Measurements from ENCODE around the gene GOLGA1. TPM values are rescaled to one million over a fixed set of nuclear protein-coding genes. Genes with fewer than 3 reads are reported as not detected.
"Not testable (repeated sequence)": the region's sequence is repeated elsewhere in the genome, so short reads cannot be mapped to it uniquely, and the experiment has no call there.

Gene GOLGA1
- total RNA-seq, 1 donor from 2014 or later: 16.3 TPM

DNA sequence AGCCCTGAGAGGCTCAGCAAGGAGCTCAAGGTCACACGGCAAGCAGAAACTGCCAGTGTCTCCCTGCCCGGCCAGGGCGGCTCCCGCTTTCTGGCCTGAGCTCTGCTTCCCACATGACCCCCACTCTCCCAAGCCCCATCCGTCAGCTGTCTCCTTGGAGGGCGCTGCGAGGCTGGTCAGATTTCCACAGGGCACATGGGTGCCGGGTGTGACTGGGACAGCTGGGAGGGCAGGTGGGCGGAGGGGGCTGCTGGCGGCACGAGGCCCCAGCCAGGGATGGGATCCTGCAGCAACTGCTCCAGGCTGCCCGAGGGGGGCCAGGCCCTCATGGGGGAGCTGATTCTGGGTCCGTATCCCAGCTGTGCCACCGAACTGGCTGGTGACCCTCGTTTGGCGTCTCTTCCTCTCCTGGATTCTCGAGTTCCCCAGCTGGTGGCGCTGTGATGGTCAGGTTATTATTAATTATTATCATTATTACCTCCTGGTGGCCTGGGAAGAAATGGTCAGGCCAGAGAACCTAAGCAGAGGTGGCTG lies 100.5 kb downstream of the GOLGA1 start:
- no peak for DNase-seq (ENCODE audit: low read depth)
- Histone ChIP-seq H3K27me3 (ENCODE audit: control insufficient read depth, insufficient read depth, low read length) (no peaks in the 10 kb centered on the region), H3K36me3 (ENCODE audit: control insufficient read depth, insufficient read depth, low read length) (no peaks in the 10 kb centered on the region), H3K4me3 (ENCODE audit: low read depth, low read length) (no peak overlapping the region)
- peak; percentile 46 for TF ChIP-seq CTCF (IDR thresholded peaks at IDR 0.05; ENCODE audit: insufficient read depth, low read length, poor library complexity, severe bottlenecking)

- TF ChIP-seq CTCF (IDR thresholded peaks at IDR 0.05; ENCODE audit: insufficient read depth, low read length, poor library complexity, severe bottlenecking): peak; percentile 64
- Histone ChIP-seq H3K27me3 (ENCODE audit: control insufficient read depth, insufficient read depth, low read length) (no peaks in the 10 kb centered on the region), H3K36me3 (ENCODE audit: control insufficient read depth, insufficient read depth, low read length) (no peaks in the 10 kb centered on the region), H3K4me3 (ENCODE audit: low read depth, low read length) (no peak overlapping the region)
- DNase-seq (ENCODE audit: low read depth): no peak
These were observed 101.1 kb downstream of the GOLGA1 start for GRCh38 chr9:124839612-124840299.

DNA sequence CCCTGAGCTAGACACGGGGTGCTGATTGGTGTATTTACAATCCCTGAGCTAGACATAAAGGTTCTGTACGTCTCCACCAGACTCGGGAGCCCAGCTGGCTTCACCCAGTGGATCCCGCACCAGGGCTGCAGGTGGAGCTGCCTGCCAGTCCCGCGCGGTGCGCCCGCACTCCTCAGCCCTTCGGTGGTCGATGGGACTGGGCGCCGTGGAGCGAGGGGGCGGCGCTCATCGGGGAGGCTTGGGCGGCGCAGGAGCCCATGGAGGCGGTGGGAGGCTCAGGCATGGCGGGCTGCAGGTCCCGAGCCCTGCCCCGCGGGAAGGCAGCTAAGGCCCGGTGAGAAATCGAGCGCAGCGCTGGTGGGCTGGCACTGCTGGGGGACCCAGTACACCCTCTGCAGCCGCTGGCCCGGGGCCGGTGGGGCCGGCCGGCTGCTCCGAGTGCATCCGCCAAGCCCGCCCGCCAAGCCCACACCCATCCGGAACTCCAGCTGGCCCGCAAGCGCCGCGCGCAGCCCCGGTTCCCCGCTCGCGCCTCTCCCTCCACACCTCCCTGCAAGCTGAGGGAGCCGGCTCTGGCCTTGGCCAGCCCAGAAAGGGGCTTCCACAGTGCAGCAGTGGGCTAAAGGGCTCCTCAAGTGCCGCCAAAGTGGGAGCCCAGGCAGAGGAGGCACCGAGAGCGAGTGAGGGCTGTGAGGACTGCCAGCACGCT lies 102.2 kb downstream of the GOLGA1 start:
- not testable (repeated sequence) for H3K36me3 ChIP-seq (ENCODE audit: control insufficient read depth, insufficient read depth, low read length); H3K4me3 ChIP-seq (ENCODE audit: low read depth, low read length); DNase-seq (ENCODE audit: low read depth); H3K27me3 ChIP-seq (ENCODE audit: control insufficient read depth, insufficient read depth, low read length)

DNA sequence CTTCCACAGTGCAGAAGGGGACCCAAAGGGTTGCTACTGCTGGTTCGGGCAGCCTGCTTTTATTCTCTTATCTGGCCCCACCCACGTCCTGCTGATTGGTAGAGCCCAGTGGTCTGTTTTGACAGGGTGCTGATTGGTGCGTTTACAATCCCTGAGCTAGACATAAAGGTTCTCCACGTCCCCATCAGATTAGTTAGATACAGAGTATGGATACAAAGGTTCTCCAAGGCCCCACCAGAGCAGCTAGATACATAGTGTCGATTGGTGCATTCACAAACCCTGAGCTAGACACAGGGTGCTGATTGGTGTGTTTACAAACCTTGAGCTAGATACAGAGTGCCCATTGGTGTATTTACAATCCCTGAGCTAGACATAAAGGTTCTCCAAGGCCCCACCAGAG lies 102.8 kb downstream of the GOLGA1 start:
- H3K4me3 ChIP-seq (ENCODE audit: low read depth, low read length); H3K36me3 ChIP-seq (ENCODE audit: control insufficient read depth, insufficient read depth, low read length); DNase-seq (ENCODE audit: low read depth); H3K27me3 ChIP-seq (ENCODE audit: control insufficient read depth, insufficient read depth, low read length): not testable (repeated sequence)

DNA sequence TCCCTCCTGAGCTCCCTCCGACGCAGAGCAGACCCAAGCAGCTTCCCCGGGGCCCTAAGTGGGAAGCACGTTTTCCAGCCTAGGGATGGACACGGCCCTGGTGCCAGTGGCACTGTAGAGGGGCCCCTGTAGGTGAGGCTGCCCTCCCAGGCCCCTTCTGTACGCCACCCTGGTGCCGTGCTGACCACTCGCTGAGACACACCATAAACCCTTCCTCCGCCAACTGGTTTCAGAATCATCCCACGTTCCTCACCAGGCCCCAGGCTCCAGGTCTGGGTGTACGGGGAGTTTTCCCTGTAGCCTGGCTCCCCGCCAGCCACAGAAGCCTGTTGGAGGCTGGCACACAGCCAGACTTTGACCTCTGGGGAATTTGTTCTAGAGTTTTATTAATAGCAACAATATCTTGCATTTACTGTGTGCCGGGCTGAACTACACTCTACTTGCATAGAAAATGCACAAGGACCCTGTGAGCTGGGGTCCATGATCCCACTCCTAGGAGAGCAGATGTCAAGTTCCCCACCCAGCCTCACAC lies 105.8 kb downstream of the GOLGA1 start:
- Histone ChIP-seq H3K4me3 (ENCODE audit: low read depth, low read length) (no peak overlapping the region), H3K36me3 (ENCODE audit: control insufficient read depth, insufficient read depth, low read length) (no peaks in the 10 kb centered on the region), H3K27me3 (ENCODE audit: control insufficient read depth, insufficient read depth, low read length) (no peaks in the 10 kb centered on the region)
- no peak for TF ChIP-seq CTCF (IDR thresholded peaks at IDR 0.05; ENCODE audit: insufficient read depth, low read length, poor library complexity, severe bottlenecking)
- DNase-seq (ENCODE audit: low read depth): no peak

- Histone ChIP-seq H3K27me3 (ENCODE audit: control insufficient read depth, insufficient read depth, low read length) (no peaks in the 10 kb centered on the region), H3K4me3 (ENCODE audit: low read depth, low read length) (no peak overlapping the region), H3K36me3 (ENCODE audit: control insufficient read depth, insufficient read depth, low read length) (no peaks in the 10 kb centered on the region)
- peak; percentile 54 for DNase-seq (ENCODE audit: low read depth)
- no peak for TF ChIP-seq CTCF (IDR thresholded peaks at IDR 0.05; ENCODE audit: insufficient read depth, low read length, poor library complexity, severe bottlenecking)
These were observed 106.3 kb downstream of the GOLGA1 start for GRCh38 chr9:124834591-124834990.

Measured in kidney epithelial cell (primary cell).